GM12892 (cell line): ENCODE results near the gene IL1RN.

Experiments
- POLR2A ChIP-seq: IDR thresholded peaks from 2 replicates; pipeline ENCODE4 v1.6.1; 2011; ENCODE audit warnings: low read depth, low read length, control low read depth
- POLR2AphosphoS5 ChIP-seq: IDR thresholded peaks from 2 replicates; pipeline ENCODE4 v1.6.1; 2011; ENCODE audit warnings: low read depth, low read length, control low read depth
- TAF1 ChIP-seq: IDR thresholded peaks from 2 replicates; pipeline ENCODE4 v1.6.1; 2011; ENCODE audit warnings: low read depth, mild to moderate bottlenecking, control low read depth, low read length, borderline replicate concordance

GRCh38 chr2:113157118-113157896 is 29.9 kb downstream of the IL1RN start:
- TF ChIP-seq POLR2A (no peak), POLR2AphosphoS5 (no peak), TAF1 (no peak)
